ENCODE measurements around the gene MGARP.
"Not testable (repeated sequence)": the region's sequence is repeated elsewhere in the genome, so short reads cannot be mapped to it uniquely, and the experiment has no call there.

Gene MGARP

DNA sequence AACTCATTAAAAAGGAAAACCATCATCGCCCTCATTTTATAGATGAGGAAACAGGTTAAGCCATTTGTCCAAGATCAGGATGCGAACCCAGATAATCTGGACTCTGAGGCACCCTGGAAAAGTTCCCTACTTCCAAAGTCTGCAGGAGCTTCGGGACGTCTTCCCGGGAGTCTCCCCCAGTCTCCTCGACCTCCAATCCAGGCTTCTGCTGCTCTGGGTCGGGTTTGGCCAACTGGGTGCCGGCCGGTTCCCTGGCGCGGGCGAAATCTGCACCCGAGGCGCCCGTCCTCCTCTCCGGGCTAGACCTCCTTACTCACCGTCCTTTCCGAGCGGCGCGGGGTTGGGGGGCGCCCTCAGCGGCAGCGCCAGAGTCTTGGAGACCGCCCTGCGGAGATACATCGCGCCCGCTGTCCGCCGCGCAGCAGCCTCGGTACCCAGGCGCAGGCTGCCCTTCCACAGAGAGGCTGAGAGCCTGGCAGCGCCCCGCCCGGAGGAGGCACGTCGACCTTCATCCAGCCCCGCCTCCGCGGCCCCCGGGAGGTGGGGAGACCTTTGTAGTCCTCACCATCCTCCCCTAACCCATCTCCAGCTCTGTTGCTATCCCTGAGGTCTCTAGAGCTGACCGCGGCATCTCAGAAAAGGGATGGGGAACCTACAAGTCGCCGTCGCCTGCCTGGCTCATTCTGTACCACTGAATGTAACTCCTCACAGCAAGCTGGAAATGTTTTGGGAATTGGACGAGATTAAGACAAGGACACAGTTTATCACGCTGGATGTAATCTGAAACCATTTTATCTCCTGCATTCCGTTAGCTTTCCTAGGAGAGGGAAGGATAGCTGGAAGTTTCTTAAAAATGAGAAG is at the start of gene MGARP:
Gene MGARP (minus strand): TSS at position 466 of the 861 bp plus-strand sequence. CDS start 67 bp downstream, at position 399.
- DNase-seq, result peak; percentile 8

DNA sequence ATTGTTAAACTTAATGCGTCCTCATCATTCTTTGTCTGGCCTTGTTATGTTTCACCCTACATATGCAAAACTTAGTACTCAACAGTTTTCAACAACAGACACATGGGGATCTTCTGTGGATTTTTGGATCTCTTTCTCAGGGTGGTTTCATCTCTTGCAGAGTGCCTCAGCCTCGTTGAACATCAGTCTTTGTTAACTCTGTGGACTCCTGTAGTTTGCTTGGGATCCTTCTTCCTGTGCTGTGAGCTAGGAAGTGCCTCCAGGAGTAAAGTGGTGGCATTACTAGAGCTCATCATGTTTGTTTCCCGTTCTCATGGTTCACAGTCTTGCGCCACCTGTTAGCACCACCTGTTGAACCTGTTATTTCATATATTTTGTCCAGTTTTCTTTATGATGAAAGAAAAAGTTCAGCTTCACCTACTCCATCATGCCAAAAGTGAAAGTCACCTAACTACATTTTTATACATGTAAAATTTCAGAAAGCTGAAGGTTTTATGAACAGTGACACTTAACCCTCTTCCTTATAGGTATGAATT is 49.7 kb upstream of the MGARP start:
- DNase-seq, result no peak

DNA sequence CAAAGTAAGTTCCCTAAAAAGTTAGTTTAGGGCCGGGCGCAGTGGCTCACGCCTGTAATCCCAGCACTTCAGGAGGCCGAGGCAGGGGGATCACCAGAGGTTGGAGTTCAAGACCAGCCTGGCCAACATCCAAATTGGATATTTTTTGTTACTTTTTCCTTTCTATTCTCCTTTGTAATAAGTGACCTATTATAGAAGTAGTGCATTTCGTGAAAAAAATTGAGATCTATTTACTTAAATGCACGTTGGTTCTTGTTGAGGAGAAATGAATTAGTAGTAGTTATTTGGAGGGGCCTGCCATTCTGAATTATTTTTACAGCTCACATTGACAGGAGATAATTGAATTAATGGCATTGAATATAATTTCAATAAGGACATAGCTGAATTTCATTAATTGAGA is 44.6 kb upstream of the MGARP start:
- DNase-seq, result no peak

DNA sequence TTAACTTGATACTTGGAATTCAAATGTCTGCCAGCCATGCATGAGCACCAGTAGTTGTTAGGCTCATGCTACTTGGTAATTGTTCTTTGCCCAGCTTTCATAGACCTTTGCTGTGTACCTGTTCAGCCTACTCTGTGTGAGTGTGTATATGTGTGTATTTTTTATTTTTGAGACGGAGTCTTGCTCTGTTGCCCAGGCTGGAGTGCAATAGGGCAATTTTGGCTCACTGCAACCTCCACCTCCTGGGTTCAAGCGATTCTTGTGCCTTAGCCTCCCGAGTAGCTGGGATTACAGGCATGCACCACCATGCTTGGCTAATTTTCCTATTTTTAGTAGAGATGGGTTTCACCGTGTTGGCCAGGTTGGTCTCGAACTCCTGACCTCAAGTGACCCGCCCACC is 42.5 kb upstream of the MGARP start:
- not testable (repeated sequence) for DNase-seq

DNA sequence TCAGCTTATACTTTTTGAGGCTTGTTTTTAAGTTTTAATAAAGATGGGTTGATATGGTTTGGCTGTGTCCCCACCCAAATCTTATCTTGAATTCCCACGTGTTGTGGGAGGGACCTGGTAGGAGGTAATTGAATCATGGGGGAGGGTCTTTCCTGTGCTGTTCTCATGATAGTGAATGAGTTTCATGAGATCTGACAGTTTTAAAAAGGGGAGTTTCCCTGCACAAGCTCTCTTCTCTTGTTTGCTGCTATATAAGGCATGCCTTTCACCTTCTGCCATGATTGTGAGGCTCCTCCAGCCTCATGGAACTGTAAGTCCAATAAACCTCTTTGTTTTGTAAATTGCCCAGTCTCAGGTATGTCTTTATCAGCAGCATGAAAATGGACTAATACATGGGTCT is 42.0 kb upstream of the MGARP start:
- not testable (repeated sequence) for DNase-seq

DNA sequence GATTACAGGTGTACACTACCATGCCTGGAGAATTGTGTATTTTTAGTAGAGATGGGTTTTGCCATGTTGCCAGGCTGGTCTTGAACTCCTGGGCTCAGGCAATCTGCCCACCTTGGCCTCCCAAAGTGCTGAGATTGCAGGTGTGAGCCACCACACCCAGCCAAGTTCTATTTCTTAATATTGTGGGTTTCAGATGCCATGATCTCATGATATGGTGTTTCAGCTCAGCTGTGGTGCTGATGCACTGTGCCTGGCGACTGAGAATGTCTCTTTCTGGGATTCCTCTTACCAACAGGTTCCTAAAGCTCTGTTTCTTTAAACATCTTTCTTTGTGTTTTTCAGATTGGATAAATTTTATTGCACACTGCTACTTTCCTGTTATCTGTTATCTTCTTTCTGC is 39.5 kb upstream of the MGARP start:
- no peak for DNase-seq

DNA sequence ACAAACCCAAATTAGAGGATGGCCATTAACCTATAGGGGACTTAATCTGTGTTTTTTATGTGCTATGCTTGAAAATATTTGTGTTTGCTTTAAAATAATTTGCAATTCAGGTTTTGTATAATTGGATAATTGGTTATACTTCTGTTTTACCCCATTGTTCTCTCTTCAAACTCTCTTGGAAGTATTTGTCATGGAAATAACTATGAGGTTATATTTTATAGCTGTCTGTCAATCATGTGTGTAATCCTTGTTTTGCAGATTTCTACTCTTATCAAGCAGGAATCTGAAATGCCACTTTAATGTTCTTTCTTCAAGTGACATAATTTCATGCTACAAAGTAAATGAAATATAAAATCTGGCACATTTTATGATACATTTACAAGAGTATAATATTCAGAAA is 37.6 kb upstream of the MGARP start:
- no peak for DNase-seq

DNA sequence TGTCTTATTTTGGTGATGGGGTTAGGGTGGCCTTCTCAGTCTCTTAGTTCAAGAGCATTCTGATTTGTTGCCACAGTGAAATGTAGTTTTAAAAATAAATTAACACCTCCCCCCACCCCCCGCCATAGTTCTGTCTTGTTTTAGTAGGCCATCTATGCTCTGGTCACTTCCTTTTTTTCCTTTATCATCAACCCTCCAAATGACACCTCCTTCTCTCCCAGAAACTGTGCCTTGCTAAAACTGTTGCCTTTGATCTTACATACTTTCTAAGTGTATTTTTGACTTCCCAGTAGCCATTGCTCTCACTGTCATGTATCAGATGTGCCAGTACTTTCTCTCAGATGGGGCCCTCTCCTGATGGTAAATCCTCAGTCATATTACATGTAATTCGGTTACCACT is 36.7 kb upstream of the MGARP start:
- DNase-seq, result no peak

DNA sequence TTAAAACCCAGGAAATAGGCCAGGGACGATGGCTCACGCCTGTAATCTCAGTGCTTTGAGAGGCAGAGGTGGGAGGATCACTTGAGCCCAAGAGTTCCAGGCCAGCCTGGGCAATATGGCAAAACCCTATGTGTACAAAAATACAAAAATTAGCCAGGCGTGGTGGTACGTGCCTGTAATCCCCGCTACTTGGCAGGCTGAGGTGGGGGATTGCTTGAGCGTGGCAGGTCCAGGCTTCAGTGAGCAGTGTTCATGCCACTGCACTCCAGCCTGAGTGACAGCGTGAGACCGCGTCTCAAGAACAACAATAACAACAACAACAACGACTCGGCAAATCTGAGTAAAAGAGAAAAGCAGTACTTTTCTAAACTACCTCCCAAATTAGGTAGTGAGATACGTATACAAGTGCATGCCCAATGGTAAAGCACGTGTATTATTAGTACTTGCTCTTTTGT is 35.2 kb upstream of the MGARP start:
- no peak for DNase-seq

DNA sequence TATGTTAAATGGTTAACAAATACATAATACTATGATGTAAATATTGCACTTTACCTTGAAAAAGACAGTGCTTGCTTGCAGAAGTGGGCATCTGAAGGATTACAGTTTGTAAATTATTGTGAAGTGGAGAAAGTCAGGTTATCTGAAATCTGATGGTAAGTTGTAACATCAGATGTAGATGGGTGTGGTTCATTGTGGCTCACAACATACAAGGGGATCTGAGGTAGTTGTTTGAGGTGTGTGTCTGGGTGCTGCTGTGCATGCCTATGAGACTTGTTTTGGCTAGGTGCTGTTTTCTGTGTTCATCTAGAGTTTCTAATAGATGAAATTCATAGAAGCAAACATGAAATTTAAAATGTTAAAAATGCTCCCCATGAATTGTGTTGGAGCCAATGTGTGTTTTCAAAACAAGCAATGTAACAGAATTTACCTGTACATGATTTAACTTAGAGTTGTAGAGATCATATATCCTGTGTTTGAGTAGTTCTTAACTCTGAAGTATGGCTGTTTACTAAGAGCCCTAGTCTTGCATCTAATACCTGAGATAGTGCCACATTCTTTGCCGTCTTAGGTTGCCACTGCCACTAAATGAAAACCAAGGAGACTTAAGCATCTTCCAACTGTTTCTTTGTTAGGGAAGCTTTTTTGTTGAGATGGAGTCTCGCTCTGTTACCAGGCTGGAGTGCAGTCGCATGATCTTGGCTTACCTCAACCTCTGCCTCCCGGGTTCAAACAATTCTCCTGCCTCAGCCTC is 34.2 kb upstream of the MGARP start:
- DNase-seq, result no peak

DNA sequence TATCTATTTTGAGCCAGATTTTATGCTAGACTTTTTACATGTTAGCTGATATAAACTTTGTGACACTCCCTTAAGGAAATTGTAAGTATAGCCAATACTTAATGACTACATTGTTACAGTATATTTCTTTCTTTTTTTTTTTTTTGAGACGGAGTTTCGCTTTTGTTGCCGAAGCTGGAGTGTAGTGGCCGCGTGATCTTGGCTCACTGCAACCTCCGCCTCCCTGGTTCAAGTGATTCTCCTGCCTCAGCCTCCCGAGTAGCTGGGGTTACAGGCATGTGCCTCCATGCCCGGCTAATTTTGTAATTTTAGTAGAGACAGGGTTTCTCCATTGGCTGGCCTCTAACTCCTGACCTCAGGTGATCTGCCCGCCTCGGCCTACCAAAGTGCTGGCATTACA is 33.4 kb upstream of the MGARP start:
- not testable (repeated sequence) for DNase-seq

DNA sequence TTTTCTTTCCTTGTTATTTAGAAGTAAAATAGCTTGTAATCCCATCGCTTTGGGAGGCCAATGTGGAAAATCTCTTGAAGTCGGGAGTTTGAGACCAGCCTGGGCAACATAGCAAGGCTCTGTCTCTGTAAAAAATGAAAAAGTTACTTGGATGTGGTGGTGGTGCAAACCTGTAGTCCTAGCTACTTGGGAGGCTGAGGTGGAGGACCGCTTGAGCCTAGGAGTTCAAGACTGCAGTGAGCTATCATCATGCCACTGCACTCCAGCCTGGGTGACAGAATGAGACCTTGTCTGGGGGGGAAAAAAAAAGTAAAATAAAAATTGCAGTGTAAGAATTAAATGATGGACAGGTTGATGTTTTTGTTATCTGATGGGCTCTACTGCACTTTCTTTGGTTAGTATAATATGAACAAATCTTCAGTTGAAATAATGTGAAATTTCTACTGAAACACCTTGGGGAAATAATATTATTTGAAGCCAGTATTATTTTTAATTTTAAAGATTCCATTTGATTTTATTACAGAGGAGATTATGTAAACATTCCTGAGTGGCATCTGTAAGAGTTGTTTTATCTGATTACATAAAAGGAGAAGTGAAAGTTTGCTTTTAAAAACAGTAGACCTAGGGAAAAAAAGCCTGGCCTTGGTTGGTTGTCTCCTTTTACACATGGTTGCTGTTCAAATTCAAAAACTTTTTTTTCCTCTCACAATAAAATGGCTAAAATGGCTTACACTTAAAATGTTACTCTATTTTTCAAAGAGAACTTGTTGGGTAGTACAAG is 32.7 kb upstream of the MGARP start:
- DNase-seq, result no peak

DNA sequence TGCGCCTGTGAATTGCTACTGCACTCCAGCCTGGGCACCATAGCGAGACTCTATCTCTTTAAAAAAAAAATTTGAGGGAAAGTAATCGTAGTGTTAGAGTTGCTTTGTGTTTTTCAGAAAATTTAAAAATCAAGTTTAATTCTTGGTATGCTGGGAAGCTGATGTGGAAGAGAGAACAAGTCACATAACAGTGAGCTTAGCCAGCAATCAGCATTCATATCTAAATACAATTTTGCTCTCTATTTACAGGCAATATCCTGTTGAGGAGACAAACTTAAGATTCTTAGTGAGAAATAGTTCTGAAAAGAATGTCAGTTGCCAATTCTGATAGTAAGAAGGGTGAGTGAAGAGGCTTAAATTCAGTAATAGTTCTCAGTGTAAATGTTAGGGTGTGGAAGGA is 31.9 kb upstream of the MGARP start:
- no peak for DNase-seq

DNA sequence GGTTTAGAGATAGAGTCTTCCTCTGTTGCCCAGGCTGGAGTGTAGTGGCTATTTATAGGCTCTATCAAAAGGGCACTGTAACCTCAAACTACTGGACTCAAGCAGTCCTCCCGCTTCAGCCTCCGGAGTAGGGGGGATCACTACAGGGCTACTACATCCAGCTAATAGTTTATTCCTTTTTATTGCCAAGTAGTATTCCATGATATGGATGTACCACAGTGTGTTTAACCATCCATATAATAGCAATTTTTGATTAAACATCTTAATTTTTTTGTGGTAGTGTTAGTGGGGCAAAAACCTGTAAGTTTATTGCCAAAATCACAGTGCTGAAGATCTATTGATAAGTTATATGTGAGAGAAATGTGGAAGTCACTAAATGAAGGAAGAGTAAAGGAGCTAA is 24.9 kb upstream of the MGARP start:
- no peak for DNase-seq

DNA sequence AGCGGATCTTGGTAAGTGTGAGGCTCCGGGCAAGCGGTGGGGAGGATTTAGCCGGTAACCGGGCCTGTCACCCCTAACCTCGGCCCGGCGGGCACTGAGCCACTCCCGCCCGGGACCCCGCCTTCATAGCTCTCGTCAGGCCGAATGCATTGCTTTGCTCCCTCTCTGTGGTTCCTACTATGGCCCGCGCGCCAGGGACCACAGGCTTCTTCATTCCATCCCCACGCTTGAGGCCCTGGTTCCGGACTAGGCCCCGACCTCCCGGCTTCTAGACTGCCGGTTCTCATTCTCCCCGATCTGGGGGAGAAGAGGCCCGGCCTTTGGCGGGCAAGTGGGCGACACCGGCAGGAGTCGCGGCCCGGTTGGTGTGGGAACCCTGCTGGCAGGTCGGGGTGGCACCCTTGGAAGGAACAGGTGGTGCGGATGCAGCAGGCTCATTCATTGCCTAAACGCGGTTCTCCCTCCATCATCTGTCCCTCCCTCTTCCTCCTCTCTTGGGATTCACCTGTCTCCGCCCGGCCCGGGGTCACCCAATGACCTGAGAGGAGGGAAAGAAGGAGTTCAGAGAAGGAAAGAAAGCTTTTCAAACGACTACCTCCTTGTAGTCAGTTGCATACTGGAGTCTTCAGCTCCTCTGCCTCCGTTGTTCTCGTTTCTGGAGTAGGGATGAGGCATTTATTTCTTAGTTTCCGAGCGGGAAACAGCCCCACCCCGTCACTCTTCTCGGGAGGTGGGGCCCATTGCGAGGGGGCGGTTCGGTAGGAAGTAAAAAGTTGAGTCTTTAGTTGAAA is 22.0 kb upstream of the MGARP start, which contains the start of gene NDUFC1:
Gene NDUFC1 (minus strand): TSS at position 657 of the 791 bp plus-strand sequence. CDS start 6,679 bp downstream, outside the sequence.
- DNase-seq, result peak; percentile 22

DNA sequence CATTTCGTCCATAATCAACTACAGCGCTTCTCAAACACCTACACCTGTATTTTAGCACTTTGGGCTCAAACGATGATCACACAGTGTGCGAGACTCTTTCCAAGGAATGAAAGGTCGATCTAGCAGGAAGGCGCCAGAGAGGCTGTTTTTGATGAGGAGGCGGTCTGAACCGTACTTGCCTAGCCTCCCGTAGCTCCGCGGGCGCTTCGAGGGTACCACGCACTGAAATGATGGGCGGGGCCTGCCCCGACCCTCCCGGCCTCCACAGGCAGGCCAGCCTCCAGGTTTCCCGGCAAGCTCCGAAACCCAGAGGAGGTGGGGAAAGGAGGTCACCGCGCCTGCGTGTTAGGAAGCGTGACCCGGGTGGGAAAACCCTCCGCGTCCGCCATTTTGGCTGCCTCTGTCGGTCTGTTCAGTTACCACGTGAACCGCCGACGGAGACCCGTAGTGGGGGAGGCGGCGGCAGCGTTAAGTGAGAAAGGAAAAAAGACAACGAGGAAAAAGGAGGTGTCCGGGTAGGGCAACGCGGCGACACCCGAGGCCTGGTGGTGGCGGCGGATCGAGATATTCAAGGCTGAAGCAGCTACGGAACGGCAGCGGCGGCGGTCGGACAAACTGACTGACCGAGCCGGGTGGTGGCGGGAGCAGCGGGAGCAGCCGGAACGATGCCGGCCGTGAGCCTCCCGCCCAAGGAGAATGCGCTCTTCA is 21.2 kb upstream of the MGARP start, which contains the start of gene NAA15:
Gene NAA15 (plus strand): TSS at position 393 of the 708 bp plus-strand sequence. CDS start 273 bp downstream, at position 666.
- DNase-seq, result peak; percentile 94

DNA sequence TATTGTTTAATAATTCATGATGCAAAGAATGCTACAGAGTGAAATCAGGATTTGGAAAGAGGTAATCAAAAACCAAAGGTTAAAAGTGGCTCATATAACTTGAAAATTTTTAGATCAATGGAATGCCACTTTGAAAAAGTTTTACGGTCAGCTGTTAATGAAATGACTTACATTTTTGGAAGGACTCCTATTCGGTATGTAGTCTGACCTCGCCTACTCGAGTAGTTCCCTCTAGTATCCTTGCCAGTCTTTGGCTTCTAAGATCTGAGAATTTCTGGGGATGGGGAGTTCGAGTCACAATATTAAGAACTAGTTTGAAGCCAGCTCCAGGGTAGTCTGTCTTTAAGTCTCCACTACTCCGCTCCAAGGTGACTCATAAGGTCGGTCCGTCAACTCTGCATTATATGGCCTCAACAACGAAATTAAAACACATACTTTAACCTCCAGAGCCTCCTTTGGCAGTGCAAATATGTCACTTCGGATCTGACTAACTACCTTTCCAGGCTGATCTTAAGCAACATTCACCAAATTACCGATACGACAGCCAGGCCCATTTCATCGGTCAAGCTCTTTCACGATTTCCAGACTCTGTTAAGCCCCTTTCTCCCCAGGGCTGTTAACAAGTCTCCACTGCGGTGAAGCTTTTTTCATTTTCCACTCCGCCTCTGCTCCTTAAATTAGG is 20.5 kb upstream of the MGARP start:
- DNase-seq, result no peak

DNA sequence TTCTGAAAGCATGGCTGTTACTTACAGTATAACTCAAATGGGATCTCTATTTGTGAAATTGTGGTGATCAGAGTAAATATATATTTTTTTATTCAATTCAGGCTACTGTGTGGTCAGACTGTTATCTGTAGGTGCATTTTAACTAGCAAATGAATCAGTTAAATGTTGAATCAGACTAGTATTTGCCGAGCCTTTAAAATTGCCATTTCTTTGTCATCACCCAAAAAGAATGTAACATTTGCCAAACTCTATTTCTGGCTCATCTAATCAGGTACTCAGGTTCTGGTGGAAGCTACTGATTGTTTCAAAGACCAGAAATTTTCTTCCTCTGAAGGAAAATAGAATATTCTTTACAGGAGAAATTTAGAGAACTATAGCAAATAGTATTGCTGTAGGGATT is 19.5 kb upstream of the MGARP start:
- no peak for DNase-seq

DNA sequence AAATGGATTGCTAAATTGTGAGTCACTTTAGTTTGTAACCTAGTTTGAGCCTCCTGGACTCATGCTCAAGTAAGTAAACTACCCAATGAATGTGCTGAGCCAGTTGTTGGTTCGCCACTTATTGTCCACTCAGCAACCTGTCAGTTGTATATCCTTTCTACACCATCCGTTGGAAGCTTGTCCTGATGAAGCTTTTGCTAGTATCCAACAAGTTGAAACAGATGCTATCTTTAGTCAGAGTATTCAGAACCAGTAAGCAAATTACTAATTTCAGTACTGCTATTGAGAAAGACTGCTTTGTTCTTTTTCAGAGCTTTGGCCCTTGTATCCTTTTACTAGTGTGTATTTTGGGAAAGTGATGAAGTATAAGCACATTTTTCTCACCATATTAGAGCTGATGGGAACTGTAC is 17.0 kb upstream of the MGARP start:
- DNase-seq, result no peak

DNA sequence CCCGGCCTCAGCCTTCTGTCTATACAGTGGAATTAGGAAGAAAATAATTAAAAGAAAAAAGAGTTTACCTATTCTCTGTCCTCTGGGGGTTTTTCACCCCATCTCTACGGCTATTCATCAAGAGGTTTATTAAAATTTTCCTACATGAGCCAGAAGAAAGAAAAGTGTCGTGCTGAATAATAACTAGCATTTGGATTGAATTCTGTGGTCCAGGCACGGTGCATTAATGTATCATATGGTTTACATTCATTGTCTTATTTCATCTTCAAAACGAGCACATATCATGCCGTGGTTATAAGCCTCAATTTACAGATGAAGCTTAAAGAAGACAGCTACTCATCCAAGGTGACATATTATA is 15.9 kb upstream of the MGARP start:
- DNase-seq, result no peak

All from NCI-H1105 (cell line).